AG04449 (cell line): ENCODE measurements around the gene MPPED2.

ENCODE experiments used
- CTCF ChIA-PET: fragments of 350-600 bp; formaldehyde crosslinking; extraction: SDS; loops from one replicate; lab custom pipeline; 2021; ENCODE audit warnings: antibody characterized with exemption; lab: Yijun Ruan, JAX
- POLR2A ChIA-PET: fragments of 400-600, 350-600 bp; formaldehyde crosslinking; extraction: SDS; loops from one replicate; lab custom pipeline; 2020; ENCODE audit warnings: antibody characterized with exemption, inconsistent platforms; lab: Yijun Ruan, JAX
- DNase-seq: peaks from one replicate; pipeline ENCODE4 v3.0.0-alpha.2; 2010; ENCODE audit warnings: low read depth, low spot score
- H3K4me3 ChIP-seq: 2 replicates; pipeline ENCODE4 v1.5.1; 2011; ENCODE audit warnings: low read depth, mild to moderate bottlenecking, control low read depth, low read length
- CTCF ChIP-seq: IDR thresholded peaks from one replicate; pipeline ENCODE4 v1.5.1; 2011; ENCODE audit warnings: mild to moderate bottlenecking, moderate library complexity, low read length, control low read depth, inconsistent platforms; ENCODE audit not compliant: insufficient read depth; ENCODE audit errors: missing control alignments

Gene MPPED2

GRCh38 chr11:30553521-30554110 lies 32.5 kb downstream of the MPPED2 start:
- POLR2A ChIA-PET: no interaction called here
- no peak overlapping the region for H3K4me3 ChIP-seq
- no peak for DNase-seq
- CTCF ChIA-PET: no interaction called here
- no peak for TF ChIP-seq CTCF

- no peak for DNase-seq
- no peak overlapping the region for H3K4me3 ChIP-seq
- POLR2A ChIA-PET: no interaction called here
- no peak for TF ChIP-seq CTCF
- CTCF ChIA-PET: no interaction called here
These were observed 33.3 kb downstream of the MPPED2 start for GRCh38 chr11:30552839-30553238.

- DNase-seq: no peak
- H3K4me3 ChIP-seq: no peak overlapping the region
- ChIA-PET CTCF (no interaction called here), POLR2A (no interaction called here)
- TF ChIP-seq CTCF: no peak
These were observed 36.1 kb downstream of the MPPED2 start for GRCh38 chr11:30550022-30550542.

GRCh38 chr11:30549565-30549964 lies 36.6 kb downstream of the MPPED2 start:
- ChIA-PET CTCF (no interaction called here), POLR2A (no interaction called here)
- DNase-seq: no peak
- no peak for TF ChIP-seq CTCF
- no peak overlapping the region for H3K4me3 ChIP-seq

- CTCF ChIA-PET: no interaction called here
These were observed 39.8 kb downstream of the MPPED2 start for GRCh38 chr11:30546334-30546733.

GRCh38 chr11:30545507-30545906 lies 40.6 kb downstream of the MPPED2 start:
- CTCF ChIA-PET: no interaction called here
- no peak overlapping the region for H3K4me3 ChIP-seq
- no peak for DNase-seq
- POLR2A ChIA-PET: no interaction called here
- no peak for TF ChIP-seq CTCF

More at GRCh38 chr11:30546334-30546733, 39.8 kb downstream of the MPPED2 start:
- no peak for TF ChIP-seq CTCF
- H3K4me3 ChIP-seq: no peak overlapping the region
- DNase-seq: no peak
- POLR2A ChIA-PET: no interaction called here
